ENCODE results near the gene GDI1. TPM values are rescaled to one million over a fixed set of nuclear protein-coding genes. Genes with fewer than 3 reads are reported as not detected.
A peak's percentile ranks its signal among the peaks of the same experiment; 100 is the strongest.

The GDI1 gene
- total and polyA plus RNA-seq, 9 of the 15 experiments (the other 6 are each of a cell fraction or from before 2014, with no cell fraction given), result 0.97 to 82.6 (median 37.5) TPM

GRCh38 chrX:154487518-154488290 is 50.8 kb downstream of the GDI1 start:
- no TSS peak for BruUV-seq (replicated peaks)
- H3K9me1 ChIP-seq (ENCODE audit: control insufficient read depth, insufficient read depth, low read length), result no peaks in the 10 kb centered on the region
- H3K79me2 ChIP-seq (ENCODE audit: control insufficient read depth, insufficient read depth, low read length), result peaks cover 72% of the 10 kb centered on the region
- H3K27ac ChIP-seq (ENCODE audit: extremely low read depth, low read depth, low read length), result no peak overlapping the region
- no peak overlapping the region for H3K4me3 ChIP-seq
- peak overlapping the region in 1 of 2 experiments; percentile 74; a peak in 2 of 4 replicates for H3K9ac ChIP-seq (ENCODE audit: insufficient read depth in 1 of 2, low read depth in 2 of 2, low read length in 2 of 2)
- 91% methylated on average over 19 of the region's 28 CpGs for WGBS (ENCODE audit: insufficient coverage, low coverage, missing lambda C conversion rate)
- in situ Hi-C loops (cut with MboI), result no loop called here
- no peak overlapping the region for H2AFZ ChIP-seq (ENCODE audit: low read depth, low read length)
- FAIRE-seq, result no peak
- no peak overlapping the region for H3K4me2 ChIP-seq (ENCODE audit: insufficient read depth, low read length)
- intact Hi-C loops (cut with micrococcal nuclease), result loop anchor here (5.0 kb wide), 1 partner anchor 90 kb away; the partner anchor contains the start of gene RPL10
- no peak for DNase-seq (ENCODE audit: extremely low read depth in 1 of 4, low spot score in 3 of 4)
- ChIA-PET CTCF (ENCODE audit: low intra/inter-chr PET ratio) (no interaction called here), POLR2A (interaction anchor here (0.6 to 2.1 kb wide), 7 partner anchors 28 to 591 kb away, joined by 3 to 10 read pairs (median 4); partner anchors contain the start of genes ATP6AP1 and RPL10)
- TF ChIP-seq ZNF175 (CRISPR knock-in tag; IDR thresholded peaks at IDR 0.05; ENCODE audit: low read depth) (no peak), KLF13 (tag; IDR thresholded peaks at IDR 0.05; ENCODE audit: borderline replicate concordance, low read depth) (no peak)
- H3K27me3 ChIP-seq (ENCODE audit: control insufficient read depth in 2 of 2, insufficient read depth in 2 of 2, low read length in 2 of 2), result no peaks in the 10 kb centered on the region
- no peaks in the 10 kb centered on the region for H3K9me3 ChIP-seq (replicated peaks; ENCODE audit: control insufficient read depth, insufficient read depth, low read depth, low read length)
- peaks cover 50% of the 10 kb centered on the region for H3K36me3 ChIP-seq (ENCODE audit: control insufficient read depth, insufficient read depth, low read length)
- H4K20me1 ChIP-seq (replicated peaks; ENCODE audit: control insufficient read depth, insufficient read depth, low read length), result peaks cover 7% of the 10 kb centered on the region; the same call in 1 of the 2 replicates
- no peak for ATAC-seq
- H3K4me1 ChIP-seq (replicated peaks in 1 of 2; ENCODE audit: control insufficient read depth in 2 of 2, insufficient read depth in 2 of 2, low read length in 2 of 2), result peaks cover 42 to 84% of the 10 kb centered on the region in 2 experiments
